ENCODE measurements around the gene MAPK8IP3.

Gene MAPK8IP3

GRCh38 chr16:1775006-1775845 is 69.2 kb downstream of the MAPK8IP3 start:
- no peak for DNase-seq

DNA sequence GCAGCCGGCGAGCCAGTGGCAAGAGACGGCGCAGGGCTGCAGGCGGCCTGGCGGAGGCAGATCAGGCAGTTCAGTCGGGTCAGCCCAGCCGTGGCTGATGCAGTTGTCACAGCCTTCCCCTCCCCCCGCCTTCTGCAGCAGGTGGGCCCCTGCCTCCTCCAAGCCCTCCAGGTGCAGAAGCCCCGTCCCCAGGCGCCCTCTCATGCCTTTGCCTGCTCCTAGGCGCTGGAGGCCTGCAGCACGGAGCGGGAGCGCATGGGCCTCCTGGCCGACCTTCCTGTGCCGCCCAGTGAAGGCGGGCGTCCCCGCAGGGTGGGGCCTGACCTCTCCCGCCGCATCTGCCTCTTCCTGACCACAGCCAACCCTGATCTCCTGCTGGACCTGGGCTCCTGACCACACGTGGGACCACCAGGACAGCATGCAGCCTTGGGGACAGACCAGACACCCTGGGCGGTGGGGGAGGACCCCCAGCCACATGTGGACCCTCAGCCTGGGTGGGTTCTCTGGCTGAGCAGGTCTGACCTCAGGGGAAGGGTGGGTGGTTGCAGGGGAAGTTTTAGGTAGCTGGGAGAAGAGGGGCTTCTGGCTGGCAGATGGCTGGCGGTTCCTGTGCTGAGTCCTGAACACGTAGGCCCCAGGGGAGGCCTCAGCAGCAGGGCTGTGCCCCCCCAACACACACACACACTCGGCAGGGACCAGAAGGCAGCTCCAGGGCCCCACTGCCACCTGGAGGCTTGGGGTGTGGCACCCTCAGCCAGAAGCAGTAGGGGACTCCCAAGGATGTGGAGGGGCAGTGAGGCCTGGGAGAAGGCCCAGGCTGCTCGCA is 70.1 kb downstream of the MAPK8IP3 start:
- DNase-seq = no peak

DNA sequence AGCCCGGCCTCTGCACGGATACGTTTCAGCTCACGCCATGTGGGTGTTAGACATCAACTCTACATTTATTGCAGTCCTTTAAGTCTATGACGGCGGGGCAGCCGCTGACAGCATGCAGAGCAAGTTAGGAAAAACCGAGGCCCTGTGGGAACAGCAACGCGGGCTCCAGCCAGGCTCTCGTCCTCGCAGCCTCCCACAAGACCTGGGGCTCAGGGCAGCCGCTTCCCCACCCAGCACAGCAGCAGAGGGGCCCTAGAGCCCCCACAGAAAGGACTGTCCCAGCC is 70.6 kb downstream of the MAPK8IP3 start:
- no peak for DNase-seq

GRCh38 chr16:1776991-1777374 is 71.0 kb downstream of the MAPK8IP3 start:
- no peak for DNase-seq

DNA sequence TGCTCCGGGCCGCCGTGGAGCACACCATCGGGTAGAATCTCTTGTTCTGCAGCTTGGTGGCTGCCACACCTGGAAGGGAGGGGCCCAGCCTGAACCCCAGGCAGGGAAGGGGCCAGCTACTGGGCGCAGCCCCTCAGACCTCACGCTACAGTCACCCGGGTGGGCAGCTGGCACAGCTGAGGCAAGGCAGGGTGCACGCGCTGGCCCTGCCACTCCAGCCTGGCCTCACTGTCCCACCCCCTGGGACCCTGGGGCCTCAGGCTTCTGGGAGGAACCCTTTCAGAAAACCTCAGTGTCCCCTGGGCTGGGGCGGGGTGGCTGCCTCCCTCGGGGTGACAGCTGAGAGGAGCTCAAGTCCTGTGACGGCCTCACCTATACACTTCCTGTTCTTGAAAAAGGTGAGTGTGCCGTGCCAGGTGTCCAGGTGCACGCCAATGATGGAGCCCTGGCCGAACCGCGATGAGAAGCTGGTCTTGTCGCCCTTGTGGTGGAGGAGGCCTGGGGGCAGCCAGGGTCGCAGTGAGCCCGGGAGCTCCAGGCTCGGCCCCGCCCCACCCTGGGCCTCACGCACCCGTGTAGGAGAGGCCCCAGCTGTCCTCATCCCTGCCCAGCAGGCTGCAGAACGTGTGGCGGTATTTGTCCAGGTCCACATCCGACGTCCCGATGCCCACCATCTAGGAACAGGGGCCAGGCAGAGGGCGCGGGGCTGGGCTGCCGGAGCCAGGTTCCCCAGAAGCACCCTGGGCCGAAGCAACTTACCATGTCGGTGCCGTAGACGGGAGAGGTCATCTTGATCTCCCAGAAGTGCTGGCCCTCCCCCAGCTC is 71.6 kb downstream of the MAPK8IP3 start:
- DNase-seq = no peak

DNA sequence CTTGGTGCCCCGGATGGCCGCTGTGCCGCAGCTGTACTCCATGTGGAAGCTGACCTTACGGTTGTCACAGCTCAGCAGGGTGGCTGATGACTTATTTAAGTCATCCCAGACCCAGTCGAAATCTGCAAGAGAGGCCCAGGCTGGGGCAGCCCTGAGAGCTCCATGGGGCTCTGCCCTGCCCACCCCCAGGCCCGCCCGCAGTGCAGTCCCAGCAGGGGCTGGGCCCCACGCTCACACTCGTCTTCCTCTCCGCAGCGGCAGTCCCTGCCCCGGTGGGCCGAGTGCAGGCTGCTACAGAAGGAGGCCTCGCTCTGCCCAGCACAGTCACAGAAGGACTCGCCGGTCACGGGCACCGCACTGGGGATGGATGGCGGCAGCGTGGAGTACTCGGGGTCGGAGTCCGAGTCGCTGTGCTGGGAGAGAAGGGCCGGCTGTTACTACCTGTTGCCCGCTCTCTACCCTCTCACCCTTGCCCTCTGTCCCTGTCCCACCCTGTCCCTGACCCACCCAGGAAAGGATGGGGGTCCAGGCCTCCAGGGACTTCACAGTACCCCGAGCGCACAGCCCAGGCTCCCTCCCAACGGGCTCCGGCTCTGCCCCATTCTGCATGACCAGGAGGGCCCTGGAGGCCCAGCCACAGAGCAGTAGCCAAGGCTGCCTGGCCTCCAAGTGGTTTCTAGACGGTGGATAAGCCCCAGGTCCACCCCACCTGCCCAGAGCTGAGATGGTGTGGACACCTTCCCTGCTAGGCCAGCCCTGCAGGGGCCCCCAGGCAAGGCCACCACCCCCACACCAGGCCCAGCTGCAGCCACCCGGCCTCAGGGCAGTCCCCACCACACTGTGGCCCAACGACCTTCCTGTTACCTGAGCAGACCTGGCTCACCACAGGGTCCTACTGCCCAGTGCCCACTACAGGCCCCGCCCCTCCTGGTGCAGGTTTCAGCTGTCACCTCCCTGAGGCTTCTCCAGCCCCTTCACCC is 72.5 kb downstream of the MAPK8IP3 start:
- DNase-seq = no peak

DNA sequence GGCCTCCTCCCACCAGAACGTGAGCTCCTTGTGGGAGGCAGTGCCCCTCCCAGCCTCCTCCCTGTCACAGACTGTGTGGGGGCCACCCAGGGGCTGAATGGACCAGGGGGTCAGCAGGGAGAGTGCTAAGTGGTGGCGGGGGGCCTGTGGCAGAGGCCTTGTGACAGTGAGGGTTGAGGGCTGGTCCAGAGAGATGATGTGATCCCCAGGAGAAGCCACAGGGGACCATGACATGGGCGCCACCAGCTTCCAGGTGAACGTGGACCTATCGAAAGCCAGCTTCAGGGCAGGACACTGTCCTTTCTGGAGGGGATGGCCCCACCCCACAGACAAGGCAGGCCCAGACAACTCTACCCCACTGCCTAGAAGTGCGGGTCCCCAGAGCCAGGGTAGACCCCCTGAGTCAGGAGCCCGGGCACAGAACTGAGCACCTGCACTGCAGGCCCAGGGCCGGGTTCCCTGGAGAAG is 73.3 kb downstream of the MAPK8IP3 start:
- no peak for DNase-seq

GRCh38 chr16:1779741-1780676 is 74.0 kb downstream of the MAPK8IP3 start:
- no peak for DNase-seq

DNA sequence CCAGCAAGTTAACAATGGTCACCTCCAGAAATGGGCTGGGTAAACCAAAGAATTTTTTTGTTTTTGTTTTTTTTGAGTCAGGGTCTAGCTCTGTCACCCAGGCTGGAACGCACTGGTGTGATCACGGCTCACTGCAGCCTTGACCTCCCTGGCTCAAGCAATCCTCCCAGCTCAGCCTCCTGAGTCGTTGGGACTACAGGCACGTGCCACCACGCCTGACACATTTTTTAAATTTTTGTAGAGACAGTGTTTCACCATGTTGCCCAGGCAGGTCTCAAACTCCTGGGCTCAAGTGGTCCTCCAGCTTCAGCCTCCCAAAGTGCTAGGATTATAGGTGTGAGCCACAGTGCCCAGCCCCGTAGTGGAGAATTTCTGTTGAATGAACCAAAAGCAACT is 74.7 kb downstream of the MAPK8IP3 start:
- no peak for DNase-seq

DNA sequence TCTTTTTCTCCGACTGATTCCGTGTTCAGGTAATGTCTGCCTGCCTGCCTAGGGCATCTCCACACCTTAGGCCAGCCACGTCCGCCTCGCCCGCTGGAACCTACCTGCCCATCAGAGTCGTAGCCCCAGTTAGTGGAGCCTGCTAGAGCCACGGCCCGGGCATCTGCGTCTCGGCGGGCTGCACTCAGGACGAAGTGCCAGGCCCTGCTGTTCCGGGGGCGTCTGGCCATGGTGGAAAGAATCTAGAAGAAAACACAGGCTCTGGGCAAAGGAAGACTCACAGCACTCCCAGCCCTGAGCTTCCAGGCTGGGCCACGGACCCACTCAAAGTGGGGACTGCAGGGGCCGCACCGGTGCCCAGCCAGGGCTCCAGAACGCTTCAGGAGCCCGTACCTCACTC is 75.3 kb downstream of the MAPK8IP3 start:
- no peak for DNase-seq

DNA sequence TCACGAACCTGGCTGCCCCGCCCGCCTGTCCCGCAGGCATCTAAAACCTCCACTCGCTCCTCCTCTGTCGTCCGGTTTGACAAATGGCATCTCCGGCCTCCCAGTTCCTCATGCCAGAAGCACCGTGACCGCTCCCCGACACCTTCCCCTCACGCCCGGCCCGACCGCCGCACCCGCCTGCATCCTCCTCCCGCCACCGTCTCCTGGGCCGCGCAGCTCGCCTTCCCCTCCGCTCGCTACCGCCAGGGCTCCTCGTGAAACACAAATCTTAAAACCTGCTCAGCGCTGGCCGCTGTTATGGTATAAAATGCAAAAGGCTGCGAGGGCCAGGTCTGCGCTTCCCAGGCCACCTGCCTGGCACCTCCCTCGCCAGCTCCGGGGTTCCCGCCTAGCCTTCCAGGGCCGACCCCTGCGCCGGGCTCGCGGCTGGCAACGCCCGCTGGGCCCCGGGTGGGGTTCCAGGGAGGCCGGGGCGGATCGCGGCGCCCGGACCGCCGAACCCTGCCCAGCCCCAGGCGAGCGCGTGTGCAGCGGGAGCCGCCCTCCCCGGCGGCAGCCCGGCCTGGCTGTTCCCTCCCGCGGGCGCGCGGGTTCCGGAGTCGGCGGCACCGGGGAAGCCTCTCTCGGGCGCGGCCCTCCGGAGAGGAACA is 75.9 kb downstream of the MAPK8IP3 start:
- DNase-seq = no peak

- DNase-seq = peak; percentile 98
Observed at GRCh38 chr16:1782408-1783264, 76.6 kb downstream of the MAPK8IP3 start, which contains the start of the genes NUBP2 and SPSB3. Gene NUBP2 (plus strand): TSS chr16:1782960. CDS start chr16:1783021, 61 bp downstream. Gene SPSB3 (minus strand): TSS chr16:1782571. CDS start chr16:1781483, 1,088 bp downstream.

DNA sequence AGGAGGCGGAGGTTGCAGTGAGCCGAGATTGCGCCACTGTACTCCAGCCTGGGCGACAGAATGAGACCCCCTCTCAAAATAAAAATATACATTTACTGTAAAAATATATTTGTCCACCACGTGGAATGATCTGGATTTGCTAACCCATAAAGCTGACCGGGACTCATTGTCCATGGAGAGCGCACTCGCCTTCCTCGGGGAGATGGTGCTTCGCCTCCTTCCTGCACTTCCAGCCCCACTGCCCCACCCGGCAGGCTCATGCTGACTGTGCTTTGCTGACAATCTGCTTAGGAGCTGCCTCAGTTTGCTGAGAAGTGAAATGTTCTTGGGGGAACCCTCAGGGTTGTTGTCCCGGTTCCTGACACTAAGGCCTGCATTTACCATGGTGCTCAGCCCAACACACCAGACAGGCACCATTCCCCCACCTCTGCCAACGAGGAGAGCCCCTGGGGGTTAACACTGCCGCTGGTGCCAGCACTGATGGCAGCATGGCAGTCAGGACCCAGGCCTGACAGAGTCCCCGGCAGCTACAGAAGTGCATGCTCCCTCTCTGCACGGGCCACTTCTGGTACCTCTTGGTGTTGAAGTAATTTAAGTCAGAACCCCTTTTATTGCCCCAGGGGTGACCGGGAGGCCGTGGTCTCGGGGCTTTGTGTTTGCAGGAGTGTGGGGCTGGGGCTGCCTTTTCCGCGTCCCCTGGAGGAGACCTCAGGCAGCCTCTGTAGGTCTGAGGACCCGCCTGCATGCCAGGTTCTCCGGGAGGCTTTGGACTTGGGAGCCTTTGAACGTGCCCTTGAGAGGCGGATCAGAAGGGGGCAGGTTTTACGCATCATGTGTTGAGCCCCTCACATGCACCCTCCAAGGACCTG is 79.2 kb downstream of the MAPK8IP3 start:
- no peak for DNase-seq

- no peak for DNase-seq
Observed at GRCh38 chr16:1785846-1786170, 79.8 kb downstream of the MAPK8IP3 start.

- no peak for DNase-seq
Observed at GRCh38 chr16:1786242-1787055, 80.5 kb downstream of the MAPK8IP3 start.

DNA sequence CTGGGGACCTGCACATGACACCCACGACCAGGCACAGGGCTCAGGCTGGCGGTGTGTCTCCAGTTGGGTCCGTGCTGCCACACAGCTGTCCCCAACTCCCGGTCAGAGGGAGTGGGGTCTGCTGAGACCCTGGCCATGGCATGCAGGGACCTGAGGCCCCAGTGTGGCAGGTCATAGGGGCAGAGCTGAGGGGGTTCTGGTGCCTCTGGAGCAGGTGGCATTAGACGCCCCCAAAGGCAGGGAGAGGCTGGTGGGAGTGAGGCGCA is 81.0 kb downstream of the MAPK8IP3 start:
- no peak for DNase-seq

GRCh38 chr16:1787322-1788094 is 81.5 kb downstream of the MAPK8IP3 start:
- no peak for DNase-seq
